ENCODE data around the gene GOSR2.

Gene GOSR2

GRCh38 chr17:46922804-46923635, at the start of gene GOSR2:
Gene GOSR2, plus strand, starts transcription at chr17:46923160. Its CDS starts 33 bp downstream, at chr17:46923193.
- DNase-seq: peak; percentile 89

GRCh38 chr17:46873941-46874645, 48.9 kb upstream of the GOSR2 start:
- DNase-seq: no peak

GRCh38 chr17:46874906-46875305, 48.1 kb upstream of the GOSR2 start:
- no peak for DNase-seq

GRCh38 chr17:46875849-46876352, 47.1 kb upstream of the GOSR2 start:
- no peak for DNase-seq

DNA sequence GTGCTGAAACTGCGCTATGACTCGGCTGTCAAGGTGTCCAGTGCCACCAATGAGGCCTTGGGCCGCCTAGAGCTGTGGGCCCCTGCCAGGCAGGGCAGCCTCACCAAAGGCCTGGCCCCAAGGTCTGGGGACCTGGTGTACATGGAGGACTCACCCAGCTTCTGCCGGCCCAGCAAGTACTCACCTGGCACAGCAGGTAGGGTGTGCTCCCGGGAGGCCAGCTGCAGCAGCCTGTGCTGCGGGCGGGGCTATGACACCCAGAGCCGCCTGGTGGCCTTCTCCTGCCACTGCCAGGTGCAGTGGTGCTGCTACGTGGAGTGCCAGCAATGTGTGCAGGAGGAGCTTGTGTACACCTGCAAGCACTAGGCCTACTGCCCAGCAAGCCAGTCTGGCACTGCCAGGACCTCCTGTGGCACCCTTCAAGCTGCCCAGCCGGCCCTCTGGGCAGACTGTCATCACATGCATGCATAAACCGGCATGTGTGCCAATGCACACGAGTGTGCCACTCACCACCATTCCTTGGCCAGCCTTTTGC, 46.5 kb upstream of the GOSR2 start:
- DNase-seq: no peak

- no peak for DNase-seq
These were observed 46.0 kb upstream of the GOSR2 start for GRCh38 chr17:46876926-46877325.

DNA sequence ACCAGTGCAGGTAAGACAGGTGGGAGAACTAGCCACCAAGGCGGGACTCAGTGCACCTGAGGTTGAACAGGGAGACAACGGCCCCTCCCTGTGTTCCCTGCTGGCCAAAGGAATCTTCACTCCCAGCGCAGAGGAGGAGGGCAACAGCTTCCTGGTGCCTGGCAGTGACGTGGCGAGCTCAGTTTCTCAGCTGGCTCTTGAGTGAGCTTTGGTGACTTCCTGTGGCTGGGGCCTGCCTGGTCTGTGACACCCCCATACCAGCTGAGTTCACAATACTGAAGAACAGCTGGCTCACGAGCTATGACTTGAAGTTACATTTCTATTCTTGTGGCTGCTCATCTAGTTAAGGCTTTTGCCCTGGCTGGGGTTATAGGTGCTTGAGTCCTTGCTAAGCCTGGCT, 45.5 kb upstream of the GOSR2 start:
- DNase-seq: no peak

DNA sequence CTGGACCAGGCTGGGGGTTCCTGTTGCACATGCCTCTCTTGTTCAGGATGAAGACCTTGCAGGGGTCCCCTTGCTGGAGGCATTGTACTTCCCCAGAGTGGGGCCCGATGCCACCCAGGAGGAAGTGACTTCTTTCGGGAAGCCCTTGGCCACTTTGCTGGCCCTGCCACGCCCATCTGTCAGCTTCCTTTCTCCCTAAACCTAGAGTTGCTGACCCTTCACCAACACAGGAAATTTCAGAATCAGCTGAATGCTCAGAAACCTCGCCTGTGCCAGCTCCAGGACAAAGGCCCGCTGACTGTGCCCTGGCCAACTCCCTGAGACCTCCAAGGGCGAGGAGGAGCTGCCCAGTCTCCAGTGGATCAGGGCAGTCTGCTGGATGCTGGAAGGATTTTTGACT, 44.9 kb upstream of the GOSR2 start:
- DNase-seq: no peak

- no peak for DNase-seq
These were observed 43.9 kb upstream of the GOSR2 start for GRCh38 chr17:46879101-46879500.

- DNase-seq: no peak
These were observed 41.9 kb upstream of the GOSR2 start for GRCh38 chr17:46881015-46881414.

- no peak for DNase-seq
These were observed 40.3 kb upstream of the GOSR2 start for GRCh38 chr17:46882666-46883065.

GRCh38 chr17:46883871-46884520, 39.0 kb upstream of the GOSR2 start:
- DNase-seq: no peak

DNA sequence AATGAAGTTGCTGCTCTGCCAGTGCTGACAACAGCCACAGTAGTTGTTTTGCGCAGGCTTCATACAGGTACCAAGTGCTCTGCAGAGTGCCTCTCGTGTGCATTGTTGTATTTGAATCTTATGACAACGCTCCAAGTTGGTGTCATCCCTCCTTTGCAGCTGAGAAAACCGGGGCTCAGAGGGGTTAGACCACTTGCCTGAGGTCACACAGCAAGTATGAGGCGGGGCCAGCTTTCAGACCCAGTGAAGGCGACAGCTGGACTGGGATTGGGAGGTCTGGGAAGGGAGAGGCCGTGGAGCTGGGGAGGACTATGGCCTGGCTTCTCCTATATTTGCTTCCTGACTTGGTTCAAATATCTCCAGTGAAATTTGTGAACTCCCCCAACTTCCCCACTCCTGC, 38.4 kb upstream of the GOSR2 start:
- DNase-seq: no peak

GRCh38 chr17:46885415-46886309, 37.3 kb upstream of the GOSR2 start:
- DNase-seq: no peak

GRCh38 chr17:46886310-46886663, 36.7 kb upstream of the GOSR2 start:
- no peak for DNase-seq

DNA sequence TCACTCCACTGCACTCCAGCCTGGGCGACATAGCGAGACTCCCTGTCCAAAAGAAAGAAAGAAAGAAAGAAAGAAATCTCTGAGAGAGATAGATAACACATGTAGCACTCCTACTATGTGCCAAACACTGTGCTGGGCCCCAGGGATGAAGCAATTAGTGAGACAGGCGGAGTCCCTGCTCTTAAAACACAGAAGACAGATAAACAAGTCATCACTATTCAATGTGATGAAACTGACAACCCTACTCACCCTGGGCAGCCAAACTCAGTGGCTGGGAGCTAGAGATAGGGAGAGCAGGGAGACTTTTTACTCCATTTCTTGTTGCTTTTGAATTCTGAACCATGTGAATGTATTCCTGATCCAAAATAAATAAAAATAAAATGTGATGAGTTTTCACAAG, 35.2 kb upstream of the GOSR2 start:
- no peak for DNase-seq

DNA sequence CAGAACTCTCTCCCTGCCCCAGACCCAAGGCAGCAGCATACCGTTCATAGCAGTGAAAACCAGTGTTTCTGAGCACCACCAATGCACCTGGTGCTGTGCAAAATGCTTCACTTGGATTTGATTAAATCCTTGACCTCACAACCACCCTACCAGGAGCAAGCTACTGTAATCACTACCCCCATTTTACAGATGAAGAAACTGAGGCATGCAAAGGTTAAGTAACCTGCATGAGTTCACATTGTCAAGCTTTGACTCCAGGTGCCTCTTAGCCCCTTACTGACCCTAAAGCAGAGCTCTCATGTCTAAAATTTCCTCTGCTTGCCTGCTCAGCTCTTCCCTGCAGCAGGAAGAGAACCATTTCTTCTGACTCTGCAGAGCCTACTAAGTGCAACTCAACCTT, 34.2 kb upstream of the GOSR2 start:
- DNase-seq: no peak

- no peak for DNase-seq
These were observed 33.4 kb upstream of the GOSR2 start for GRCh38 chr17:46889519-46889918.

DNA sequence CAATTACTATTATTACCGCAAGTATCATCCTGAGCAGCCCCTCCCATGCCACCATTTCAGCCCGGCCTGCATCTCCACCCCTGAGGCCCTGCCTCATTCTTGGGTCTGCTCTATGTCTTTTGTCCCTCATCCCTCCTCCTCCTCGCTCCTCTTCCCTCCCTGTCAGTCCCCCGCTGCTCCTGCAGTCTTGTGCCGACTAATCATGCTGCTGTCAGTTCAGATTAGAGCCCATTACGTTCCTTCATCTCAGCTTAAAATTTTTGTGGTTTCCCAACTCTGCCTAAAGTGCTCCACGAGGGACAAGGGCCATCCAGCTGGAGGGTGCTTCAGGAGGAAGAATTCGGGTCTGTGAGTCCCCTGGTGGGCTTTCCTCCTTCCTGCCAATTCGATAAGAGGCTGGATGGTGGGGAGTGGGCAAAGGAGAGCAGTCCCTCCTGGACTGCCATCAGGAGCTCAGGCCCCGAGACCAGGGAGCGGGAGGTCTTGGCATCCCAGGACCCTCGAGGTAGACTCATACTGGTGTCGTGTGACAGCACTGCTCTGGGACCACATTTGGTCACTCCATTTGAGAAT, 32.9 kb upstream of the GOSR2 start:
- DNase-seq: peak; percentile 7

DNA sequence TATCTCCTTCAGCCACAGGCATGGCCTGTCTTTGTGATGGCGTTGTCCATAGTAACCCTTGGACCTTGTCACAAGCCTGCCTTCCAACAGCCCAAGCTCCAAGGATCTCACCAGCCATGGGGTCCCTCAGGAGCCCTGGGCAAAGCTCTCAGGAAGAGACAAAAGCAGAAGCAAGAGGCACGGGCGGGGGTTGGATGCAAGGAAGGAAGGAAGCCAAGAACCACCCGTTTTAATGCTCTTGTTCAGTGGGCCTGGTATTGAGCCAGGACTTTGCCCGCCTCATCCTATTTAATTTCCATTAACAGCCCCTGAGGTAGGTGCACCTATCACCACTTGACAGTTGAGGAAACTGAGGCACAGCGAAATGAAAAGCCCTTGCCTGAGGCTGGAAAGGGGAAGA, 32.3 kb upstream of the GOSR2 start:
- no peak for DNase-seq

DNA sequence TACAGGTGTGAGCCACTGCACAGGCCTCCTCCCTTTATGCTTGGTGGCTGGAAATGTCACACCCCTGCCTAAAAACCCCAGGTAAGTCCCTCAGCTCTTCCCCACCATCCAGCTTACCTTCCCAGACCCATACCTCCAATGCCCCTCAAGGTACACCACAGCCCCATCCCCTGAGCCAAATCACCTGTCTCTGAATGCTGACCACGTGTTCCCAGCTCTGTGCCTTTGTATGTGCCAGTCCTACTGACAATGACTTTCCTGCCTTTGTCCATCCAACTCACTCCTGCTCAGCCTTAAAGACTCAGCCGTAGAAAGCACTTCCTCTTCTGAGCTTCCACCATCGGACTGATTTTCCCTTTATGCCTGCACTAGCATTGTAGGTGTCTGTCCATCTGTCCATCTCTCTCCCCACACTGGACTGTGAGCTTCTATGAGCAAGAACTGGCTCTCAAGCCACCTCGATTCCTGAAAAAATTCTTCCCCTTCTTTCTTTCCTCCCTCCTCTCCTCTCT, 30.7 kb upstream of the GOSR2 start:
- no peak for DNase-seq

DNA sequence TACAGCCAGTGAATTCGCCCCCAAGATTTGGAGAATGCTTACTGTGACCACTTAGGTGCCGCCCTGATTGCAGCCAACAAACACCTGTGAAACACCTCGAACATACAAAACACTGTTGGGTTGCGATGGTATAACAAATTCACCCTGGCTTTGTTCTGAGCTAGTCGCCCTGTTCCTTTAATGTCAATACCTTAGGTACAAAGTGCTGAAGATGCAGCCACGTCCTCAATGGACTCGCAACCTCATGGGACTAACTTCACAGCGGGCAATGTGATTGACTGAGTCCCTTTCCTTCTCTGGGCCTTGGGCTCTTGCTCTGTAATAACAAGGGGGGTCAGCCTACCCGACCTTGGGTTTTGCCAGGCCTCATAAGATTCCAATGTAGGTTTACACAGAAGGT, 28.9 kb upstream of the GOSR2 start:
- DNase-seq: no peak
